Measurements from ENCODE around the gene TMOD4.

- TF ChIP-seq NFIC (IDR thresholded peaks at IDR 0.05; ENCODE audit: low read depth, low read length) = no peak
- no peak for TF ChIP-seq ZNF622 (IDR thresholded peaks at IDR 0.05)
- TF ChIP-seq HDAC6 (IDR thresholded peaks at IDR 0.05; ENCODE audit: unreplicated experiment) = no peak
- no peak for TF ChIP-seq BCLAF1 (IDR thresholded peaks at IDR 0.05)
Measured at GRCh38 chr1:151189637-151190445, 14.1 kb upstream of the TMOD4 start, which contains the start of gene VPS72.

All from GM12878 (cell line).